HCT116 (cell line): ENCODE data around the gene DOCK1. TPM values are rescaled to one million over a fixed set of nuclear protein-coding genes. Genes with fewer than 3 reads are reported as not detected.

Experiments
- ATAC-seq: fragments of 200-7000 bp; cut with Tn5 transposase; 2 replicates; pipeline ENCODE4 v1.9.1; 2020; ENCODE audit warnings: mild to moderate bottlenecking, moderate library complexity
- BruUV-seq: library from RNA; stranded (reverse); fragments of 400-500 nt; replicated peaks from 2 replicates; lab custom pipeline; 2021; lab: Mats Ljungman, UMichigan
- CTCF ChIA-PET: fragments of 300-600 bp; sonication (Branson Sonifier 250); formaldehyde crosslinking; loops from one replicate; lab custom pipeline; 2021; ENCODE audit warnings: antibody characterized with exemption; lab: Charles Lee
- POLR2A ChIA-PET: fragments of 300-600, 350-600 bp; sonication (Branson Sonifier 250); formaldehyde crosslinking; loops from one replicate; lab custom pipeline; 2021; ENCODE audit warnings: antibody characterized with exemption; lab: Charles Lee
- RAD21 ChIA-PET, 2 experiments: fragments of 300-600 bp; sonication (Branson Sonifier 250); formaldehyde crosslinking; loops; one replicate each; lab custom pipeline; 2023; ENCODE audit warnings: low total read pairs in 2 of 2; ENCODE audit not compliant: uncharacterized antibody in 2 of 2, unreplicated experiment in 2 of 2, low non-redundant PET in 1 of 2; lab: Charles Lee
- DNase-seq: peaks from one replicate; pipeline ENCODE4 v3.0.0-alpha.2; 2010; ENCODE audit warnings: low read depth, low spot score
- H2AFZ ChIP-seq: fragments of 200-600 bp; shearing (Covaris generic), sonication (generic); 2 replicates; pipeline ENCODE4 v1.6.1; 2017; ENCODE audit warnings: low read depth, mixed run types, mixed read lengths, antibody characterized with exemption, low read length; ENCODE audit not compliant: poor library complexity, severe bottlenecking
- H3K27ac ChIP-seq: 2 replicates; pipeline ENCODE4 v1.5.1; 2012; ENCODE audit warnings: low read depth, low read length
- H3K27me3 ChIP-seq: fragments of 200-600 bp; sonication (generic); 2 replicates; pipeline ENCODE4 v1.6.1; 2016; ENCODE audit warnings: mixed run types, low read length, mixed read lengths; ENCODE audit not compliant: insufficient read depth
- H3K36me3 ChIP-seq, 2 experiments: fragments of 200-500 bp in 1 of 2; fragments of 200-600 bp in 1 of 2; sonication (Bioruptor generic) in 1 of 2; sonication (generic) in 1 of 2; 2 replicates each; pipeline versions ENCODE4 v1.5.1 to v1.6.1; 2014 to 2016; ENCODE audit warnings: low read length in 2 of 2, inconsistent platforms in 1 of 2, mixed read lengths in 1 of 2, mixed run types in 1 of 2; ENCODE audit not compliant: insufficient read depth in 2 of 2, control insufficient read depth in 1 of 2
- H3K4me1 ChIP-seq, 2 experiments: fragments of 200-600 bp in 1 of 2; sonication (generic) in 1 of 2; 2 replicates each; pipeline versions ENCODE4 v1.5.1 to v1.6.1; 2012 to 2017; ENCODE audit warnings: low read length in 2 of 2, inconsistent platforms in 1 of 2, mild to moderate bottlenecking in 1 of 2, mixed read lengths in 1 of 2, mixed run types in 1 of 2, moderate library complexity in 1 of 2; ENCODE audit not compliant: insufficient read depth in 2 of 2, control insufficient read depth in 1 of 2
- H3K4me2 ChIP-seq: fragments of 200-600 bp; sonication (generic); 2 replicates; pipeline ENCODE4 v1.6.1; 2017; ENCODE audit warnings: mixed run types, low read length, mixed read lengths
- H3K4me3 ChIP-seq, 2 experiments: fragments of 200-600 bp in 1 of 2; sonication (generic) in 1 of 2; replicated peaks in 1 of 2; 2 replicates each; pipeline ENCODE4 v1.5.1; 2011 to 2016; ENCODE audit warnings: low read length in 2 of 2, control low read depth in 1 of 2, low read depth in 1 of 2, mild to moderate bottlenecking in 1 of 2, mixed read lengths in 1 of 2, mixed run types in 1 of 2
- H3K79me2 ChIP-seq: fragments of 200-600 bp; sonication (generic); 2 replicates; pipeline ENCODE4 v1.6.1; 2017; ENCODE audit warnings: mild to moderate bottlenecking, mixed run types, low read length, moderate library complexity, mixed read lengths; ENCODE audit not compliant: insufficient read depth
- H3K9ac ChIP-seq: fragments of 200-600 bp; sonication (generic); 2 replicates; pipeline ENCODE4 v1.6.1; 2016; ENCODE audit warnings: low read length, mixed read lengths
- H3K9me2 ChIP-seq: fragments of 200-600 bp; sonication (generic), shearing (Covaris generic); 2 replicates; pipeline ENCODE4 v1.6.1; 2017; ENCODE audit warnings: mixed run types, mild to moderate bottlenecking, moderate library complexity; ENCODE audit not compliant: insufficient read depth
- H3K9me3 ChIP-seq, 2 experiments: fragments of 200-500 bp in 1 of 2; fragments of 200-600 bp in 1 of 2; sonication (Bioruptor generic) in 1 of 2; sonication (generic) in 1 of 2; 2 replicates each; pipeline ENCODE4 v1.6.1; 2014 to 2017; ENCODE audit warnings: low read length in 2 of 2, mixed read lengths in 2 of 2, inconsistent platforms in 1 of 2, low read depth in 1 of 2, mild to moderate bottlenecking in 1 of 2, mixed run types in 1 of 2, moderate library complexity in 1 of 2; ENCODE audit not compliant: control insufficient read depth in 1 of 2, insufficient read depth in 1 of 2
- H4K20me1 ChIP-seq: fragments of 200-600 bp; sonication (generic), shearing (Covaris generic); 2 replicates; pipeline ENCODE4 v1.6.1; 2017; ENCODE audit warnings: mixed run types, mild to moderate bottlenecking, moderate library complexity; ENCODE audit not compliant: insufficient read depth
- CBX3 ChIP-seq: IDR thresholded peaks from 2 replicates; pipeline ENCODE4 v1.6.1; 2012; ENCODE audit warnings: low read depth
- EGR1 ChIP-seq: IDR thresholded peaks from 2 replicates; pipeline ENCODE4 v1.6.1; 2012; ENCODE audit warnings: low read depth
- ELF1 ChIP-seq: IDR thresholded peaks from 2 replicates; pipeline ENCODE4 v1.6.1; 2012; ENCODE audit warnings: low read depth, borderline replicate concordance
- FOSL1 ChIP-seq: IDR thresholded peaks from 2 replicates; pipeline ENCODE4 v1.6.1; 2012; ENCODE audit warnings: low read depth
- POLR2A ChIP-seq: IDR thresholded peaks from 2 replicates; pipeline ENCODE4 v1.7.0; 2011; ENCODE audit warnings: borderline replicate concordance; ENCODE audit not compliant: insufficient read depth, insufficient read length; ENCODE audit errors: extremely low read depth
- RAD21 ChIP-seq: IDR thresholded peaks from 2 replicates; pipeline ENCODE4 v1.6.1; 2012; ENCODE audit warnings: low read depth, mild to moderate bottlenecking
- SIN3A ChIP-seq: IDR thresholded peaks from 2 replicates; pipeline ENCODE4 v1.6.1; 2012; ENCODE audit warnings: low read depth
- SP1 ChIP-seq: IDR thresholded peaks from 2 replicates; pipeline ENCODE4 v1.6.1; 2012; ENCODE audit warnings: low read depth
- SRF ChIP-seq: IDR thresholded peaks from 2 replicates; pipeline ENCODE4 v1.6.1; 2012; ENCODE audit warnings: low read depth
- YY1 ChIP-seq: IDR thresholded peaks from 2 replicates; pipeline ENCODE4 v1.6.1; 2011; ENCODE audit warnings: low read length, low read depth, moderate library complexity, mild to moderate bottlenecking; ENCODE audit not compliant: insufficient replicate concordance; ENCODE audit errors: extremely low read depth
- ZFX ChIP-seq: fragments of 450-650 bp; IDR thresholded peaks from 2 replicates; pipeline ENCODE4 v1.6.1; 2017
- ZNF274 ChIP-seq: fragments of 200-500 bp; sonication (Bioruptor generic); IDR thresholded peaks from 2 replicates; pipeline ENCODE4 v1.6.1; 2014; ENCODE audit warnings: mild to moderate bottlenecking, low read depth, low read length, inconsistent platforms
- intact Hi-C: fragments of 100-400 bp; cut with micrococcal nuclease; formaldehyde crosslinking; loops from 2 replicates; pipeline ENCODE4 v1.10.0; 2022
- total RNA-seq: library from RNA; stranded (reverse); gene quantifications from one replicate; pipeline ENCODE4 v1.2.1, GENCODE V29; 2021; ENCODE audit not compliant: unreplicated experiment
- TF ChIP-seq, protein P1 (sequence below): IDR thresholded peaks from 2 replicates; pipeline ENCODE4 v1.6.1; 2012; ENCODE audit warnings: low read depth
- TF ChIP-seq, protein P2 (sequence below): IDR thresholded peaks from 2 replicates; pipeline ENCODE4 v1.6.1; 2012
- TF ChIP-seq, protein P3 (sequence below), 3 experiments: fragments of 200-600 bp in 1 of 3; sonication (generic) in 1 of 3; IDR thresholded peaks in 2 of 3; conservative IDR thresholded peaks in 1 of 3; 2 replicates each; pipeline ENCODE4 v1.5.1; 2012 to 2017; ENCODE audit warnings: low read depth in 2 of 3, low read length in 2 of 3, antibody characterized with exemption in 1 of 3, borderline replicate concordance in 1 of 3, control low read depth in 1 of 3, mild to moderate bottlenecking in 1 of 3, mixed read lengths in 1 of 3, mixed run types in 1 of 3, moderate library complexity in 1 of 3; ENCODE audit not compliant: insufficient read depth in 1 of 3
- TF ChIP-seq, protein P4 (sequence below): IDR thresholded peaks from 2 replicates; pipeline ENCODE4 v1.6.1; 2012

DOCK1 gene
- total RNA-seq, 1 experiment from 2014 or later, result 46.5 TPM

DNA sequence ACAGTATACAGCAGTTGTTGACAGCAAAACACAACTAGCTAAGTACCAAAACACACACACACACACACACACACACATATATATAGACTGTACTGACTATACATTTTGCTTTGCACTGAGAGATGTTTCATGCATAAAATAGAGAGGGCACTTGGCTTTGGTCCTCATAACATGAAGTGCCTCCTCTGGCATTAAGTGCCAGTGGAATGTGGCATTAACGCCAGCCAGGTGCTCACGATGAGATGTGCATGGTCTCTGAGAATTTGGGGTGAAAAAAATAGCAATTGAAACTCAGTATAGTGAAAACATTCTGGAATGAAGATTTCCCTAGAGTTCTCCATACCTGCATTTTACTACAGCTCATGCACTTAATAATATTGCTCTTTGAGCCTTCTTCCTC, 361.2 kb downstream of the DOCK1 start:
- ATAC-seq (no peak), DNase-seq (no peak)
- no peak overlapping the region for H3K9ac ChIP-seq
- no peaks in the 10 kb centered on the region for H3K36me3 ChIP-seq
- CTCF ChIA-PET, result no interaction called here
- H3K27me3 ChIP-seq, result no peaks in the 10 kb centered on the region
- H2AFZ ChIP-seq, result no peak overlapping the region
- no peak overlapping the region for H3K27ac ChIP-seq
- TF ChIP-seq SP1 (no peak), SRF (no peak), ZFX (no peak), FOSL1 (no peak), RAD21 (no peak), CBX3 (no peak), POLR2A (no peak), EGR1 (no peak), ELF1 (no peak), SIN3A (no peak), ZNF274 (no peak), YY1 (no peak)
- TF ChIP-seq, protein P1, sequence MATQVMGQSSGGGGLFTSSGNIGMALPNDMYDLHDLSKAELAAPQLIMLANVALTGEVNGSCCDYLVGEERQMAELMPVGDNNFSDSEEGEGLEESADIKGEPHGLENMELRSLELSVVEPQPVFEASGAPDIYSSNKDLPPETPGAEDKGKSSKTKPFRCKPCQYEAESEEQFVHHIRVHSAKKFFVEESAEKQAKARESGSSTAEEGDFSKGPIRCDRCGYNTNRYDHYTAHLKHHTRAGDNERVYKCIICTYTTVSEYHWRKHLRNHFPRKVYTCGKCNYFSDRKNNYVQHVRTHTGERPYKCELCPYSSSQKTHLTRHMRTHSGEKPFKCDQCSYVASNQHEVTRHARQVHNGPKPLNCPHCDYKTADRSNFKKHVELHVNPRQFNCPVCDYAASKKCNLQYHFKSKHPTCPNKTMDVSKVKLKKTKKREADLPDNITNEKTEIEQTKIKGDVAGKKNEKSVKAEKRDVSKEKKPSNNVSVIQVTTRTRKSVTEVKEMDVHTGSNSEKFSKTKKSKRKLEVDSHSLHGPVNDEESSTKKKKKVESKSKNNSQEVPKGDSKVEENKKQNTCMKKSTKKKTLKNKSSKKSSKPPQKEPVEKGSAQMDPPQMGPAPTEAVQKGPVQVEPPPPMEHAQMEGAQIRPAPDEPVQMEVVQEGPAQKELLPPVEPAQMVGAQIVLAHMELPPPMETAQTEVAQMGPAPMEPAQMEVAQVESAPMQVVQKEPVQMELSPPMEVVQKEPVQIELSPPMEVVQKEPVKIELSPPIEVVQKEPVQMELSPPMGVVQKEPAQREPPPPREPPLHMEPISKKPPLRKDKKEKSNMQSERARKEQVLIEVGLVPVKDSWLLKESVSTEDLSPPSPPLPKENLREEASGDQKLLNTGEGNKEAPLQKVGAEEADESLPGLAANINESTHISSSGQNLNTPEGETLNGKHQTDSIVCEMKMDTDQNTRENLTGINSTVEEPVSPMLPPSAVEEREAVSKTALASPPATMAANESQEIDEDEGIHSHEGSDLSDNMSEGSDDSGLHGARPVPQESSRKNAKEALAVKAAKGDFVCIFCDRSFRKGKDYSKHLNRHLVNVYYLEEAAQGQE, result no peak
- TF ChIP-seq, protein P2, sequence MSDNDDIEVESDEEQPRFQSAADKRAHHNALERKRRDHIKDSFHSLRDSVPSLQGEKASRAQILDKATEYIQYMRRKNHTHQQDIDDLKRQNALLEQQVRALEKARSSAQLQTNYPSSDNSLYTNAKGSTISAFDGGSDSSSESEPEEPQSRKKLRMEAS, result no peak
- TF ChIP-seq, protein P3, sequence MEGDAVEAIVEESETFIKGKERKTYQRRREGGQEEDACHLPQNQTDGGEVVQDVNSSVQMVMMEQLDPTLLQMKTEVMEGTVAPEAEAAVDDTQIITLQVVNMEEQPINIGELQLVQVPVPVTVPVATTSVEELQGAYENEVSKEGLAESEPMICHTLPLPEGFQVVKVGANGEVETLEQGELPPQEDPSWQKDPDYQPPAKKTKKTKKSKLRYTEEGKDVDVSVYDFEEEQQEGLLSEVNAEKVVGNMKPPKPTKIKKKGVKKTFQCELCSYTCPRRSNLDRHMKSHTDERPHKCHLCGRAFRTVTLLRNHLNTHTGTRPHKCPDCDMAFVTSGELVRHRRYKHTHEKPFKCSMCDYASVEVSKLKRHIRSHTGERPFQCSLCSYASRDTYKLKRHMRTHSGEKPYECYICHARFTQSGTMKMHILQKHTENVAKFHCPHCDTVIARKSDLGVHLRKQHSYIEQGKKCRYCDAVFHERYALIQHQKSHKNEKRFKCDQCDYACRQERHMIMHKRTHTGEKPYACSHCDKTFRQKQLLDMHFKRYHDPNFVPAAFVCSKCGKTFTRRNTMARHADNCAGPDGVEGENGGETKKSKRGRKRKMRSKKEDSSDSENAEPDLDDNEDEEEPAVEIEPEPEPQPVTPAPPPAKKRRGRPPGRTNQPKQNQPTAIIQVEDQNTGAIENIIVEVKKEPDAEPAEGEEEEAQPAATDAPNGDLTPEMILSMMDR (IDR thresholded peaks at IDR 0.05 in 2 of 3, conservative IDR thresholded peaks at IDR 0.05 in 1 of 3; ENCODE audit: borderline replicate concordance in 1 of 3, insufficient read depth in 1 of 3, low read depth in 2 of 3, low read length in 2 of 3), result no peak
- TF ChIP-seq, protein P4, sequence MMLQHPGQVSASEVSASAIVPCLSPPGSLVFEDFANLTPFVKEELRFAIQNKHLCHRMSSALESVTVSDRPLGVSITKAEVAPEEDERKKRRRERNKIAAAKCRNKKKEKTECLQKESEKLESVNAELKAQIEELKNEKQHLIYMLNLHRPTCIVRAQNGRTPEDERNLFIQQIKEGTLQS, result no peak
- TF ChIP-seq, all 23 proteins: peak for 0
- BruUV-seq, result no TSS peak
- RAD21 ChIA-PET, result no interaction called here
- intact Hi-C loops, result no loop called here
- Histone ChIP-seq H3K9me3 (no peaks in the 10 kb centered on the region), H3K4me3 (no peak overlapping the region), H3K4me1 (no peaks in the 10 kb centered on the region), H3K79me2 (no peaks in the 10 kb centered on the region), H3K9me2 (no peaks in the 10 kb centered on the region), H3K4me2 (no peak overlapping the region), H4K20me1 (no peaks in the 10 kb centered on the region)
- POLR2A ChIA-PET, result no interaction called here
